MM.1S (cell line): ENCODE data around the gene PIGR.
"Not testable (repeated sequence)": the region's sequence is repeated elsewhere in the genome, so short reads cannot be mapped to it uniquely, and the experiment has no call there.

Experiments used
- DNase-seq: peaks from one replicate; pipeline ENCODE4 v3.0.0-alpha.2; 2015
- H2AFZ ChIP-seq: fragments of 300-600 bp; sonication (generic); 2 replicates; pipeline ENCODE4 v1.6.0; 2016; ENCODE audit warnings: antibody characterized with exemption, low read length
- H3F3A ChIP-seq: fragments of 300-600 bp; sonication (generic); 2 replicates; pipeline ENCODE4 v1.6.1; 2016; ENCODE audit warnings: mild to moderate bottlenecking, antibody characterized with exemption, low read length, moderate library complexity, mixed read lengths; ENCODE audit not compliant: insufficient read depth
- H3K27ac ChIP-seq: fragments of 300-600 bp; sonication (generic); 2 replicates; pipeline ENCODE4 v1.5.1; 2016; ENCODE audit warnings: mild to moderate bottlenecking, low read length
- H3K27me3 ChIP-seq: fragments of 300-600 bp; sonication (generic); replicated peaks from 2 replicates; pipeline ENCODE4 v1.6.0; 2016; ENCODE audit warnings: low read length; ENCODE audit not compliant: insufficient read depth
- H3K36me3 ChIP-seq: fragments of 300-600 bp; sonication (generic); replicated peaks from 2 replicates; pipeline ENCODE4 v1.6.1; 2016; ENCODE audit warnings: mild to moderate bottlenecking, low read length, mixed read lengths; ENCODE audit not compliant: insufficient read depth
- H3K4me1 ChIP-seq: fragments of 300-600 bp; sonication (generic); 2 replicates; pipeline ENCODE4 v1.6.1; 2016; ENCODE audit warnings: low read length, mixed read lengths
- H3K4me2 ChIP-seq: fragments of 300-600 bp; sonication (generic); 2 replicates; pipeline ENCODE4 v1.6.0; 2016; ENCODE audit warnings: low read depth, low read length
- H3K4me3 ChIP-seq: fragments of 300-600 bp; sonication (generic); 2 replicates; pipeline ENCODE4 v1.5.1; 2016; ENCODE audit warnings: low read length, mixed read lengths
- H3K79me2 ChIP-seq: fragments of 300-600 bp; sonication (generic); 2 replicates; pipeline ENCODE4 v1.6.1; 2016; ENCODE audit warnings: mixed run types, low read length, mixed read lengths
- H3K9ac ChIP-seq: fragments of 300-600 bp; sonication (generic); 2 replicates; pipeline ENCODE4 v1.6.1; 2016; ENCODE audit warnings: low read length, mixed read lengths
- H3K9me2 ChIP-seq: fragments of 300-600 bp; sonication (generic); replicated peaks from 2 replicates; pipeline ENCODE4 v1.6.1; 2016; ENCODE audit warnings: mild to moderate bottlenecking, low read length, mixed read lengths; ENCODE audit not compliant: insufficient read depth
- H3K9me3 ChIP-seq: fragments of 300-600 bp; sonication (generic); replicated peaks from 2 replicates; pipeline ENCODE4 v1.6.1; 2016; ENCODE audit warnings: mild to moderate bottlenecking, low read length, mixed read lengths; ENCODE audit not compliant: insufficient read depth
- H4K20me1 ChIP-seq: fragments of 300-600 bp; sonication (generic); 2 replicates; pipeline ENCODE4 v1.6.1; 2016; ENCODE audit warnings: mild to moderate bottlenecking, low read length, moderate library complexity, mixed read lengths; ENCODE audit not compliant: insufficient read depth
- CTCF ChIP-seq: fragments of 300-600 bp; sonication (generic); IDR thresholded peaks from 2 replicates; pipeline ENCODE4 v1.5.1; 2016; ENCODE audit warnings: antibody characterized with exemption, low read length, mixed read lengths
- EZH2 ChIP-seq: fragments of 300-600 bp; sonication (generic); optimal IDR thresholded peaks from 2 replicates; pipeline ENCODE3; 2017; ENCODE audit warnings: low read depth, mild to moderate bottlenecking, antibody characterized with exemption, low read length, mixed read lengths
- EZH2phosphoT487 ChIP-seq: fragments of 300-600 bp; sonication (generic); IDR thresholded peaks from 2 replicates; pipeline ENCODE4 v1.6.1; 2018; ENCODE audit warnings: antibody characterized with exemption, low read length

PIGR gene

DNA sequence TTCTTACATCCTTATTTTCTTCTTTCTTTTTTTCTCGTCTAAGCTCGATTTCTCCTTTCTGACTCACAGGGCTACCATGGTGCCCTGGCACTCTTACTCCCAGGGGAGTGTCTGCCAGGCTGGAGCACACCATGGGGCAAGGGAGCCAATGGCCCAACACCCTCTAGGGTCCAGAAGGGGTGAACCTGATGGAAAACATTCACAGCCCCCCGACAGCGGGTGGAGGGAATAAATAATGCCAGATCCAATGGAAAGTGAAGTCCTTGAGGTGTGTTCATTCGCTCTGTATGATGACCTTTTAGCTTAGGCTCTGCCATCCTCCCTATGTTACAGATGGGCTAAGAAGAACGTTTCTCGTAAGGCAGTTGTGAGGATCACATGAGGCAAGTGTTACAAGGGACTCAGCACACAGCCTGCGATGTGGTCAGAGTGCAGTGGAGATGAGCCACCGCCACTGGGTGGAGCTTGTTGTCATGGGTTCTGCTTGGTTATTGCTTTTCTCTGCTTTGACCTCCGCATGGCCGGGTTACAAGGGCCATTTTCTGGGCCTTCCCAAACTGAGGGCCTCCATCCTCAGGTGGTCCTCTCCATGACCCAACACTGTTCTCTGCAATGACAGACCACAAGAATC, 21.0 kb downstream of the PIGR start:
- Histone ChIP-seq H3K4me3 (no peak overlapping the region), H3F3A (peaks cover 25% of the 10 kb centered on the region), H3K9ac (no peak overlapping the region), H4K20me1 (no peaks in the 10 kb centered on the region), H3K27ac (no peak overlapping the region), H3K79me2 (peaks cover 16% of the 10 kb centered on the region), H3K4me2 (no peak overlapping the region), H3K9me2 (no peaks in the 10 kb centered on the region), H3K9me3 (no peaks in the 10 kb centered on the region), H3K27me3 (no peaks in the 10 kb centered on the region), H3K4me1 (peaks cover 44% of the 10 kb centered on the region), H3K36me3 (no peaks in the 10 kb centered on the region), H2AFZ (no peak overlapping the region)
- DNase-seq = no peak
- no peak for TF ChIP-seq EZH2phosphoT487
- no peak for TF ChIP-seq CTCF
- TF ChIP-seq EZH2 = no peak

GRCh38 chr1:206924592-206925105, 21.6 kb downstream of the PIGR start:
- Histone ChIP-seq H2AFZ (no peak overlapping the region), H3K9ac (no peak overlapping the region), H3K27ac (no peak overlapping the region), H3K9me2 (no peaks in the 10 kb centered on the region), H3K36me3 (no peaks in the 10 kb centered on the region), H3F3A (peaks cover 25% of the 10 kb centered on the region), H3K4me3 (no peak overlapping the region), H3K79me2 (peaks cover 22% of the 10 kb centered on the region), H3K27me3 (no peaks in the 10 kb centered on the region), H3K9me3 (no peaks in the 10 kb centered on the region), H3K4me1 (peaks cover 44% of the 10 kb centered on the region), H4K20me1 (no peaks in the 10 kb centered on the region), H3K4me2 (no peak overlapping the region)
- TF ChIP-seq EZH2phosphoT487 (no peak), EZH2 (no peak), CTCF (no peak)
- DNase-seq = no peak

- H3K79me2 ChIP-seq = peaks cover 28% of the 10 kb centered on the region
- not testable (repeated sequence) for H3K36me3 ChIP-seq, H3K9me3 ChIP-seq, H3K27ac ChIP-seq, H3K27me3 ChIP-seq, H3K4me3 ChIP-seq, H4K20me1 ChIP-seq, H3K9ac ChIP-seq, DNase-seq, H3K9me2 ChIP-seq, H2AFZ ChIP-seq
- peaks cover 25% of the 10 kb centered on the region for H3F3A ChIP-seq
- peaks cover 48% of the 10 kb centered on the region for H3K4me1 ChIP-seq
- H3K4me2 ChIP-seq = peak overlapping the region; percentile 93
Observed at GRCh38 chr1:206923961-206924557, 22.2 kb downstream of the PIGR start.
